GM19099 (cell line): ENCODE measurements around the gene PAK3.

Experiments used
- POLR2A ChIP-seq: IDR thresholded peaks from 3 replicates; pipeline ENCODE4 v1.6.1; 2011; ENCODE audit warnings: low read depth; ENCODE audit not compliant: insufficient read length; ENCODE audit errors: extremely low read depth

The PAK3 gene

GRCh38 chrX:111170017-111170416 is 74.0 kb downstream of the PAK3 start:
- no peak for TF ChIP-seq POLR2A

GRCh38 chrX:111180750-111181240 is 84.8 kb downstream of the PAK3 start:
- no peak for TF ChIP-seq POLR2A

GRCh38 chrX:111181951-111182350 is 86.0 kb downstream of the PAK3 start:
- TF ChIP-seq POLR2A: no peak

GRCh38 chrX:111182997-111183396 is 87.0 kb downstream of the PAK3 start:
- TF ChIP-seq POLR2A: no peak

- TF ChIP-seq POLR2A: no peak
These were observed 95.6 kb downstream of the PAK3 start for GRCh38 chrX:111191598-111191997.

GRCh38 chrX:111199505-111199904 is 103.5 kb downstream of the PAK3 start:
- no peak for TF ChIP-seq POLR2A

GRCh38 chrX:111200327-111200726 is 104.3 kb downstream of the PAK3 start:
- no peak for TF ChIP-seq POLR2A

GRCh38 chrX:111207851-111208250 is 111.9 kb downstream of the PAK3 start:
- TF ChIP-seq POLR2A: no peak

- no peak for TF ChIP-seq POLR2A
These were observed 120.4 kb downstream of the PAK3 start for GRCh38 chrX:111216293-111216801.

GRCh38 chrX:111244235-111244750 is 148.3 kb downstream of the PAK3 start:
- TF ChIP-seq POLR2A: no peak

- TF ChIP-seq POLR2A: no peak
These were observed 159.1 kb downstream of the PAK3 start for GRCh38 chrX:111254896-111255693.

GRCh38 chrX:111257733-111258132 is 161.7 kb downstream of the PAK3 start:
- TF ChIP-seq POLR2A: no peak

GRCh38 chrX:111259559-111259958 is 163.6 kb downstream of the PAK3 start:
- TF ChIP-seq POLR2A: no peak

GRCh38 chrX:111260451-111260850 is 164.5 kb downstream of the PAK3 start:
- no peak for TF ChIP-seq POLR2A

- no peak for TF ChIP-seq POLR2A
These were observed 166.1 kb downstream of the PAK3 start for GRCh38 chrX:111262086-111262485.

GRCh38 chrX:111264385-111264784 is 168.4 kb downstream of the PAK3 start:
- no peak for TF ChIP-seq POLR2A
